Stimulated activated naive CD4-positive, alpha-beta T cell (primary cell): ENCODE results near the gene RPL15.
"Not testable (repeated sequence)": the region's sequence is repeated elsewhere in the genome, so short reads cannot be mapped to it uniquely, and the experiment has no call there.

ENCODE experiments used
- DNase-seq, 6 experiments: peaks; one replicate each; lab custom pipeline; 2025; lab: John Stamatoyannopoulos, UW

RPL15 gene

DNA sequence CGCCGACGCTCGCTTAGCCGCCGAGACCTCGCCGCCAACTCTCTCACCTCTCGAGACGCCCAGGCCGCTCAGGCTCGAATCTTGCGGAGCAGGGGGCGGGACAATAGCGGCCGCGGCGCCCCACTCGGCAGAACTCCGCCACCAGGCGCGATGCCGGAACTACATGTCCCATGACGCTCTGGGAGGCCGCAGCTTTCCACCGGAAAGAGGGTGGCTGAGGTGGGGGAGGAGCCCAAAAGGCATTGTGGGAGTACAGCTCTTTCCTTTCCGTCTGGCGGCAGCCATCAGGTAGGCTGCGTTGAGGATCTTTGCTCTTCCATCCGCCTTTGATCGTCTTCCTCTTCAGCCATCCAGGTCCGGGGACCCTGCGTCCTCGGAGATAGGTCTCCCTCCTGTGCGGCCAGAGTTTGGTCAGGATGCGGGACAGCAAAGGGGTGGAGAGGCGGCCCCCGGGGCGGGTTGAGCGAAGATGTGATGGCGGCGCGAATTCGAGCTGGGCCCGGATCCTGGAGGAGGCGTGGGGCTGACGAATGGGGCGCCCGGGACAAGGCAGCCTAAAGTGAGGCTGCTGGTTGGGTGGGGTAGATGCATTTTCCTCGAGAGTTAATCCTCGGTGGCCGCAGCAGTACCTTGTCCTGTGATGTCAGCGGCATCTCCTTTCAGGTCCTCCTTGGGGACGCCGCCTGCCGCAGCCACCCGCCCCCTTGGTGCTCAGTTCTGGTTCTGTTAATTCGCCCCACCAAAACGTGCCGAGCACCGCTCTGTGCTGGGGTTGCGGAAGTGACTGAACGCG lies at the start of gene RPL15, which contains the start of gene NKIRAS1:
Gene RPL15, plus strand, starts transcription at position 247 of the 793 bp plus-strand sequence. CDS start 728 bp downstream, outside the sequence.
Gene NKIRAS1, minus strand, starts transcription at position 105 of the 793 bp plus-strand sequence. CDS start 6,086 bp downstream, outside the sequence.
- DNase-seq: peak; percentile 91 to 97 (median 96)

DNA sequence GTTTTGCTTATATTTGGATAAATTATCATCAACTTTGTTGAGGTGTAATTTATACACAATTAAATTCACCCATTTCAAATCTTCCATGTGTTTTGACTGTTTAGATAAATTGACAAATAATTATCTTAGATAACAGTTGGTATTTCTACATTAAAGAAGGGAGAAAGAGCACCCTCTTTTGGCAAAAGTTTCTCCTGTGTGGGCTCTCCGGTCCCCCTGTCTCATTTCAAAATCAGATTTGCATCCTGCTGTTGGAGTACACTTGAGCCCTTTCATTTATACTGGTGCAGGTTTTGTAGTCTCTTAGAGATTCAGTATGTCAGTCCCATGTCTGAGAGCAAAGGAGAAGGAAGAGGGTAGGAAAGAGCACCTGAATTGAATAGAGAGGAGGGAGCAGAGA lies 49.5 kb upstream of the RPL15 start:
- DNase-seq: no peak

DNA sequence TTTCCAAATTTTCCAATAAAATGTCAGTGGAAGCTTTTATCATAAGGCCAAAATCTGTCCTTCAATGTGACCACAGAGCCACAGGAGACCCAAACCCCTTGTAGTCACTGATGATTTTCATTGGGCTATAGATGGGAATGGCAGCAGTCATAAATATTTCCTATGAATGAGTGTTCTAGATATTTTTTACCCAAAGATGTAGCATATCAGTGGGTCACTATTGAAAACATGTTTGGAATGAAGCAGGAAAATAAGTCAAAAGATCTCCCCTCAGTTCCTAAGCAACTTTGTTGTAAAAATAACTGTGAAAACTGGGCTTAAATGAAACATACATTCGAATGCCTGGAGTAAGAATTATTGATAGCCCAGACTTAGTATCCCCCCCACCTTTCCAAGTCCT lies 49.1 kb upstream of the RPL15 start:
- no peak for DNase-seq

DNA sequence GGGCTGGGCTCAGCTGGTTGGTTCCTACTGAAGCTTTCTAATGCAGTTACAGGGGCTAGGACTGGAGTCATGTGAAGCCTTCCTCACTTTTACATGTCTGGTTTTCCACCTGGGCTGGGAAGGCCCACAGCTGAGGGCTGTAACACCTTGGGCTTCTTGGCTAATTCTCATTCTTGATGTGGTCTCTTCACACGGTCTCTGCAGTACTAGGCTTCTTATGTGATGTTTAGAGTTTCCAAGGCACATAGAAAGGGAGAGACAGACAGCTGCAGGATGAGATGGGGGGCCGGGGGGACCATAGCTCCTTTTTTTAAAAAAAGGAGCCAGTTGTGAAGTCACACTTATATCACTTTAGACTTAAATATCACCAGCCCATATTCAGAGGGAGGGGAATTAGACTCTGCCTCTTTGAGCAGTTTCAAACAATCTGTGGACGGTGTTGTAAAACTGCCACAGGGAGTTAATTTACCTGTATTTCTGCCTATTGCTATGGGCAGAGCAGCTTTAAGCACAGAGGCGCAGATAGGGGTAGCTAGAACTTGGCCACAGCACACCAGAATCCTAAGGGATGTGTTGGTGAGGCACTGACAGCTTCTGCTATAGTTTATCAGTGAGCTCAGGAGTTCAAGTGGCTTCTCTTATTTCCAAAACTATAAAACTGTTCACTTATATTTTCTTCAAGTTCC lies 46.8 kb upstream of the RPL15 start:
- DNase-seq: no peak

DNA sequence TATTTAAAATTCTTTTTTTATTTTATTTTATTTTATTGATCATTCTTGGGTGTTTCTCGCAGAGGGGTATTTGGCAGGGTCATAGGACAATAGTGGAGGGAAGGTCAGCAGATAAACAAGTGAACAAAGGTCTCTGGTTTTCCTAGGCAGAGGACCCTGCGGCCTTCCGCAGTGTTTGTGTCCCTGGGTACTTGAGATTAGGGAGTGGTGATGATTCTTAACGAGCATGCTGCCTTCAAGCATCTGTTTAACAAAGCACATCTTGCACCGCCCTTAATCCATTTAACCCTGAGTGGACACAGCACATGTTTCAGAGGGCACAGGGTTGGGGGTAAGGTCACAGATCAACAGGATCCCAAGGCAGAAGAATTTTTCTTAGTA lies 46.3 kb upstream of the RPL15 start:
- not testable (repeated sequence) for DNase-seq

DNA sequence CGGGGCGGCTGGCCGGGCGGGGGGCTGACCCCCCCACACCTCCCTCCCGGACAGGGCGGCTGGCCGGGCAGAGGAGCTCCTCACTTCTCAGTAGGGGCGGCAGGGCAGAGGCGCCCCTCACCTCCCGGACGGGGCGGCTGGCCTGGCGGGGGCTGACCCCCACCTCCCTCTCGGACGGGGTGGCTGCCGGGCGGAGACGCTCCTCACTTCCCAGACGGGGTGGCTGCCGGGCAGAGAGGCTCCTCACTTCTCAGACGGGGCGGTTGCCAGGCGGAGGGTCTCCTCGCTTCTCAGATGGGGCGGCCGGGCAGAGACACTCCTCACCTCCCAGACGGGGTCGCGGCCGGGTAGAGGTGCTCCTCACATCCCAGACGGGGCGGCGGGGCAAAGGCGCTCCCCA lies 45.6 kb upstream of the RPL15 start:
- DNase-seq: not testable (repeated sequence)

DNA sequence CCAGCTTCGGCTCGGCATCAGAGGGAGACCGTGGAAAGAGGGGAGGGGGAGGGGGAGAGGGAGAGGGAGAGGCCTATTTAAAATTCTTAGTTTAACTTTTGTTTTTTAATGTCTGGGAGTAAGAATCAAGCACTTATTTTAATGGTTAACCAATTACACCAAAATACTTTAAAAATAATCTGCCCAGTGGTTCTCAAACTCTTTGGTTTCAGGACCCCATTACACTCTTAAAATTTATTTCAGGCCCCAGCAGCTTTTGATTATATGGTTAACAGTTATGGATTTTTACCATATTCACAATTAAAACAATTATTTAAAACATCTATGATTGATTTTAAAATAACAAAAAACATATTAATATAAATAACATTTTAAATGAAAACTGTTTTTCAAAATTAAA lies 44.6 kb upstream of the RPL15 start:
- no peak for DNase-seq

DNA sequence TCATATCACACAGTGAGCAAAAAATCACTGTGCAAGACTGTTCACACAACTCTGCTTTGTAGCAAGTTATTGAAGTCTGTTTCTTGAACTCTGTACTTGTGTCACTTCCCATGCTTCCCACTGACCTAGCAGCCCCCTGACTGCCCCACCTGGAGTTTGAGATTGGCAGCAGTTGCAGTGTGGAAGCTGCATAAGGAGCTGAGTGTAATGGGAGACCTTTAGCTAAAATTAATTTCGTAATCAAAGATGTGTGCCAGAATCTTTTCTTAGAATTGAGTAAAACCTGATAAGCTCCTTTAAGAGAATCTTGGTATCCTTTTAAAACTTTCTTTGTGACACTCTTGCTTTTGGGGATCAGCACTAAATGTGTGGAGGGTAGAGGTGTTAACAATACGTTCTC lies 43.0 kb upstream of the RPL15 start:
- DNase-seq: no peak

DNA sequence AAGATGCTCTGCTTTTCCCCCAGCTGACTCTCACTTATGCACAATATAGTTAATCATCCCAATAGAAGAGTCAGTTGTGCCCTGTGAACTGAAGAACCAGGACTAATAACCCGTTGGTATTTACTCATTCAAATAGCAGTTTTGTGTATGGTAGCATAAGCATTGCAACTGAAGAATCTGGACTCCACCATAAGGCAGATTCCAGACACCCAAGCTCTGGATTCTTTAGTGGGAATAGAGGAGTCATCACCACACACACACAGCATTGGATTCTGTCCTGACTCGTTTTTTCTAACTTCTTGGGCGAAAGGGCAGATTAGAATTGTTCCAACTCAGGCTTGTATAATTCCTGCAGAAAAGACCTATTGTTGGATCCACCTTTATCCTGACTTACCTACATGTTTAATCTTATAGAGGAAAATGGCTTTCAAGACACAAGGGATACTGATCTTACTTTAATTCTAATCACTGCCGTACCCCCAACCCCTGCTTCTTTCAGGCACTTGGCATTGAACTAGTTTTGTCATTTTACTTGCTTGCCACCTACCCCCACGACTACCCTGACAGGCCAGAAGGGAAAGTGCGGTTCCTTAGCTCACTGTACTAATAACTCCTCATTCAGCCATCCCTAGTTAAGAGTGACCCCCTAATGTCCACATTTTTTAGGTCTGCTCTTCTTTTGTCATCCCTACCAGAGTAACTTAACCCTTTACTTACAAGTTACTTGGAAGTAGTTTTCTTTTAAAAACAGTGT lies 42.4 kb upstream of the RPL15 start:
- DNase-seq: no peak

DNA sequence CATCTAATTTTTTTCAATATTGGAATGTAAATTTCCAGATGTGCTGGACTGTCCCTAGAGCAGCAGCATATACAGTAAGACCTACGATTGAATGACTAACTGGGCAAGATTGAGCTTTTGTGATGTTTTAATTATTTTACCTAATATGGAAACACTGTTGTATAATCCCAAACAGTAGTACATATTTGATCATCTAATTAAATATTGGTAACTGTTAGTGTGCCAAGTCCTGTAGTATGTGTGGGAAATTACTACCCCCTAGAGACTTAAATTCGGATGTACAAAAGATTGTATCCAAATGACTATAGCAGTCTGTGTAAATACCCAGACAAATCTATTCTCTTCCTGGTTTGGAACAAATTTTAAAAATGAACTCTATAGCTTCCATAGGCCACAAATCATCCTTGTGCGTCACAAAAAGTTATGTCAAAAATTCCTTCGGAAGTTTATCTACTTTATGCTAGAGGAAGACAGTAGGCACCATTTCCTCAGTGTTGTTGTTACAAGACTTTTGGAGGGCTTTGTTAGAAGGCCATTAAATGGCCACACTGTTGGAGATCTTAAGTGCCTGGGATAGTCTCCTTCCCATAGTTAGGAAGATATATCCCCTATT lies 41.7 kb upstream of the RPL15 start:
- no peak for DNase-seq

DNA sequence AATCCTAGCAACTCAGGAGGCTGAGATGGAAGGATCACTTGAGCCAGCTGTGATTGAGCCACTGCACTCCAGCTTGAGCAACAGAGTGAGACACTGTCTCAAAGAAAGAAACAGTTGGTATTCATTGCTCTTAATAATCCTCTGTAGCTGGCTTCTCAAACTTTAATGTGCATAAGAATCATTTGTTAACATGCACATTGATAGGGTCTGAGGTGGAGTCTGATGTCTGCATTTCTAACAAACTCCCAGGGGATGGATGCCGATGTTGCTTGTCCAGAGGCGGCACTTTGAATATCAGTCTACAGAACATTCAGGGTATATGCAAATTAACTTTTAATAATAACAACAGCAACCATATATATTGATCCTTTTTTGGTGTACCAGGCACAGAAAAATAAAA lies 40.0 kb upstream of the RPL15 start:
- DNase-seq: no peak

DNA sequence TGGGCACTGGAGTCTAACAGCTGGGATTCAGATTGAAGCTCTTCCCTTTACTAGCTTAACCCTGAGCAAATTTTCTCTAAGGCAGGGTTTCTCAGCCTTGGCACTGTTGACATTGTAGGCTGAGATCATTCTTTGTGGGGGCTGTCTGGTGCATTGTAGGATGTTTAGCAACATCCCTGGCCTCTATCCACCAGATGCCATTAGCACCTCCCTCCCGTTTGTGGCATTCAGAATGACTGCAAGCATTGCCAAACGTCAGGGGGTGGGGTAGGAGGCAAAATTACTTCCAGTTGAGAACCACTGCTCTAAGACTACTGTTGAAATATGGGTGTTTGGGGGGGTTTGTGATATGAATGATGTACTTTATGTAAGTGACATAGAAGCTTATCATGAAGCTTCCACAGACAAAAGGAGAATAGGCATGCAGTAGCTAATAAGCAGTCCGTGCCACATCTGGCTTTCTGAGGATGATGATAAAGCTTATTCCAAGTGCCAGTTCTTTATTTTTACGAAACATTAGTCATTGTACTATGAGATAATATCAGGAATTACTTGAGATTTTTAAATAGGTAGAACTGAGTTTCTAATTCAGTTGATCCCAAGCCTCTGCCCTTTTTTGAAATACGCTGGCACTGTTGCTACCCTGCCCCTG lies 39.5 kb upstream of the RPL15 start:
- no peak for DNase-seq

DNA sequence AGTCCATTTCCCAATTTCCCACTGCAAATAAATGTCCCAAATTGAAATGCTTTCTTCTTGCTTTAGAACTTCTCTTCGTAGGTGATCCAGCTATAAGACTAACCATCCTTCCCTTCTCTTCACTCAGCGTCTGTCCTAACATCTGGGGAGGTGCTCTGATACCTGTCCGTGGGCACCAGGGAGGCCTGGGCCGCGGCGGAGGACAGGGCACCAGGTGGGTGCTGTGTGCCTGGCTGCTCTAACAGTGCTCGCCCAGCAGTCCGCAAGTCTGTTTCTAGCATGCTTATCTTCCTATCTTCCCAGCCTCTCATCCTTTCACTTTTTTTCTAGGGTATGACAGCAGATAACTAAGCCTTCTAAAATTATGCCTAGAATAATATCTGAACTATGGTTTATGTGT lies 37.4 kb upstream of the RPL15 start:
- DNase-seq: no peak

DNA sequence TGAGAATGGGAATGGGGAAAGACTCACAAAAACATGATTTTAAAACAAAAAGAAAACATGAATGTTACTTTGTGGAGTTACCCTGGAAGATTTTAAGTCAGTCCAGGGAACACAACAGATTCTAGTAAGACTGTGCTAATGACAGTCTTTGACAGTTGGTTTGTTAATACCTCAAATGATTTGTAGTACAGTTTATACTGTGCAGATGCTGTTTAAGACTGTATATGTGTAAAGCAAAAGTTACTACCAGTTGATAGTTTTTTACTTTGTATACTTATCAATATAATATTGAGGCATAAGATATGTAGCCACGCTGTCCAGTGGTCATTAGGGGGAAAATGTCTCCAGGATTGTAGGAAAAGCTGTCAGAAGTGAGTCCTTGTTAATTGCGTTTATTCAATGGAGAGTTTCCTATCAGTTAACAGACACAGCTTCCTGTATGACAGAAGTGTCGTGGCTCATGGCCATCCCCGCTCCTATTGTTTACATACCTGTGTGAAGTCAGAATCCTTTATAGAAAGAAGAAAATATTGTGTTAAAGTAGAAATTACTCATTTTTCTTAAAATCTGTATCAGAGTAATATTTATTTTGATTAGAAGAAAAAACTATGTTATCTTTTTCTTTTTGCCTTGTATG lies 36.1 kb upstream of the RPL15 start:
- DNase-seq: peak in 1 of 6 experiments; percentile 5

DNA sequence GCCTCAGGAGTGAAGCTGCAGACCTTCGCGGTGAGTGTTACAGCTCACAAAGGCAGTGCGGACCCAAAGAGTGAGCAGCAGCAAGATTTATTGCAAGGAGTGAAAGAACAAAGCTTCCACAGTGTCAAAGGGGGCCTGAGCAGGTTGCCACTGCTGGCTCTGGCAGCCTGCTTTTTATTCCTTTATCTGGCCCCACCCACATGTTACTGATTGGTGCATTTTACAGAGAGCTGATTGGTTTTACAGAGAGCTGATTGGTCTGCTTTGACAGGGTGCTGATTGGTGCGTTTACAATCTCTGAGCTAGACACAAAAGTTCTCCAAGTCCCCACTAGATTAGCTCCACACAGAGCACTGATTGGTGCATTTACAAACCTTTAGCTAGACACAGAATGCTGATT lies 34.9 kb upstream of the RPL15 start:
- DNase-seq: not testable (repeated sequence)

DNA sequence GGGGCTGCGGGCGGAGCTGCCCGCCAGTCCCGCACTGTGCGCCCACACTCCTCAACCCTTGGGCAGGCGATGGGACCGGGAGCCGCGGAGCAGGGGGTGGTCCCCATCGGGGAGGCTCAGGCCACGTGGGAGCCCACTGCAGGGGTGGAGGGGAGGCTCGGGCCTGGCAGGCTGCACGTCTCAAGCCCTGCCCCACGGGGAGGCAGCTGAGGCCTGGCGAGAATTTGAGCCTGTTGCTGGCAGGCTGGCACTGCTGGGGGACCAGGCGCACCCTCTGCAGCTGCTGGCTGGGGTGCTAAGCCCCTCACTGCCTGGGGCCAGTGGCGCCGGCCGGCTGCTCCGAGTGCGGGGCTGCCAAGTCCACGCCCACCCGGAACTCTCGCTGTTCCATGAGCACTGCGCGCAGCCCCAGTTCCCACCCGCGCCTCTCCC lies 34.4 kb upstream of the RPL15 start:
- DNase-seq: no peak

DNA sequence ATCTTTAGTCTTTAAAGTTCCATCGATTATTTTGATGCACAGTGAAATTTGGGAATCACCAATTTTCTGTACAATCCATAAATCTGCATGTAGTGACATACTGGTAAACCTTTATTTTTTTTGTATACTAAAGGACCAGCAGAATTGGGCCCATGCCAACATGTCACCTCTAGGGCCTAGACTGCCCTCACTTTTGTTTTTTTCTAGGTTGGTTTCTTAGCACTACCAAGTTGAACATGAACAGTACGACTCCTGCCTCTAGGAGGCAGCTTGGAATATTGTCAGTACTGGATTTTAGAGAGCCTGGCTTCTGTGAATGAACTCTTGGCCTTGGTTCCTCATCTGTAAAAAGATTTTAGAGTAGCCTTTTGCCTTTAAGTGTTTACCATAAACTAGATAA lies 32.5 kb upstream of the RPL15 start:
- no peak for DNase-seq

DNA sequence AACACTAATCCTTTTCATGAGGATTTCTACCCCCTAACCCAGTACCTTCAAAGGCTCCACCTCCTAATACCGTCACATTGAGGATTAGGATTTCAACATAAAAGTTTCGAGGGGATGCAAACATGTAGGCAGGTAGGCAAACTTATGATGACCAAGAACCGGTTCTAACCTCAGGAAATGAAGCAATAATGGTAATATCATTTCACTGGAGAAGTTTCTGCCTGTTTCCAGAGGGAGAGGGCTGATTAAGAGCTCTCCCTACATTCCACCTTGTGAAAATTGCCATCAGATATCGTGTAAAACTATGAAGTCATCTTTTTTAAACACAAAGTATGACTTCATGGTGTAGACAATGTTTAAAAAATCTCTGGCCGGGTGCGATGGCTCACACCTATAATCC lies 31.7 kb upstream of the RPL15 start:
- no peak for DNase-seq

DNA sequence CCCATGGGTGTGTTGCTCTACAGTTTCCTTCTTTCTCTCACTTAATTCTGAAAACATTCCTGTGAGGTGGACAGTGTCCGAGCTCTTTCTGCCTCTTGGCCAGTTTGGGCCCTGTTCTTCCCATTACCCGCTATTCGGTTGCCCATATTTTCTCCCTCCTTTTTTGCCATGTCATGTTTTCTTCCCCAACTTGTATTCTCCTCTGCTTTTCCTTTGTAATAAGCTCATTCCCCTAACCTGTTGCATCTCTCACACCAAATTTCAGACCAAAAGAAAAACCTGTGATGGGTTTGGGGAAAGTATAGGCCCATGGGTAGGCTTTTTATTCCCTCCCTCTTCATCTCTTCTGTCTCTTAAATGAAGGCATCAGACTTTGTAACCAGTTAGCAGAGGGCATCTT lies 30.6 kb upstream of the RPL15 start:
- DNase-seq: no peak

DNA sequence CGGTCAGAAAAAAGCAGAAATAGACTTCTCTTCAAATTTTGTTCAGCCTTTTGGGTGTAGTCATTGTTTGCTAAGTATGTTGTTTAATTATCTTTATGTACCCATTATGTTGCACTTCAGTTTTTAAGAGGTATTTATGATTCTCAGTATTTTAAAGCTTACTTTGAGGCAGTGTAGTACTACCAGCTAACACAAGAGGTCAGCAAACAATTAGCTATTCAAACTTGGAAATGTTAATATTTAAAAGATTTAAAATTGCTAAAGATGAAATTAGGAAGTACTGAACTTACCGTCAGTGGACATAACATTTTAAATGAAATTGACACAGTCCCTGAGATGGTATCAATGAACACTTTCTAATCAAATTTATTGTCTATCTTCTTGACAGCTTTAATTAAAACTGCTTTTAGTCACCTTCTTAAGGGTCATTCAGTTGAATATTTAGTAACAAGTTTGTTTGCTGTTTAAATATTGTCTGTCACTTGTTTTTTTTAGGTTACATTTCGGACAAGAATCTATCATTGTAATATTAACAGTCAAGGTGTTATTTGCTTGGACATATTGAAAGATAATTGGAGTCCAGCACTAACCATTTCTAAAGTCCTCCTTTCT lies 28.2 kb upstream of the RPL15 start:
- DNase-seq: peak in 2 of 6 experiments; percentile 21 to 37

DNA sequence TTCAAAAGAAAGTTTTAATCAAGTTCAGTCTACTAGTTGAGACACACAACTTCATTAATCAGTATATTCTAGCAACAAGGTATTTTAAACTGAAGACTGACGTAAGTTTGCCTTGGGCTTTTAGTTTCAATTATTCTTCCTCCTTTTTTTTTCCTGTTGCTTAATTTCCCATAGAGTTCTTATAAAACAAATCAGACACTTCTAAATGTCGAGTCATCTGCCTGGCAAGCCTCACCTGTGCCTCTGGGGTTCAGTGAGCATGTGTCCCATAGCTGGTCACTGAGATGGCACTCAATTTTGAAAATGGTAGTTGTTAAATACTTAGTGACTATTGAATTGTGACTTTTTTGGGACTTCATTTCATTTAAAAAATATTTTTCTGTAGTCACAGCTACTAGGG lies 27.5 kb upstream of the RPL15 start:
- no peak for DNase-seq
